Stomach (tissue), 9 donors: ENCODE measurements around the gene POMGNT2. TPM values are rescaled to one million over a fixed set of nuclear protein-coding genes. Genes with fewer than 3 reads are reported as not detected.

Source experiments
- DNase-seq, 2 donors: peaks; one replicate each; pipeline versions ENCODE4 v3.0.0 to v3.0.0-alpha.2; 2013 to 2019
- H3K27ac ChIP-seq, 5 donors: fragments of 200-600 bp in 4 of 5; sonication (generic) in 4 of 5; one replicate each; pipeline ENCODE4 v1.5.1; 2013 to 2019; ENCODE audit warnings: mild to moderate bottlenecking in 1 of 5, moderate library complexity in 1 of 5
- H3K27me3 ChIP-seq, 3 donors: fragments of 200-600 bp; sonication (generic); one replicate each; pipeline ENCODE4 v1.5.1; 2017 to 2019; ENCODE audit warnings: mixed run types in 1 of 3
- H3K36me3 ChIP-seq, 4 donors: fragments of 200-600 bp; sonication (generic); 1 replicate in 3 of 4; 2 replicates in 1 of 4; pipeline ENCODE4 v1.5.1; 2016 to 2019
- H3K4me1 ChIP-seq, 4 donors: fragments of 200-600 bp; sonication (generic); one replicate each; pipeline ENCODE4 v1.5.1; 2016 to 2019
- H3K4me3 ChIP-seq, 4 donors: fragments of 200-600 bp; sonication (generic) in 3 of 4; one replicate each; pipeline ENCODE4 v1.5.1; 2016 to 2019; ENCODE audit warnings: mild to moderate bottlenecking in 1 of 4
- H3K9me3 ChIP-seq, 4 donors: fragments of 200-600 bp; sonication (generic); one replicate each; pipeline ENCODE4 v1.5.1; 2016 to 2019
- EP300 ChIP-seq: sonication (generic); formaldehyde crosslinking; IDR thresholded peaks from one replicate; pipeline ENCODE4 v1.6.1; 2017; ENCODE audit warnings: antibody characterized with exemption
- POLR2A ChIP-seq, 4 donors: fragments of 450-650 bp; IDR thresholded peaks; one replicate each; pipeline ENCODE4 v1.6.1; 2016; ENCODE audit warnings: antibody characterized with exemption in 4 of 4, control low read depth in 2 of 4, mild to moderate bottlenecking in 1 of 4, moderate library complexity in 1 of 4
- POLR2AphosphoS5 ChIP-seq, 3 donors: sonication (generic); formaldehyde crosslinking; IDR thresholded peaks; one replicate each; pipeline ENCODE4 v1.6.1; 2016; ENCODE audit warnings: antibody characterized with exemption in 3 of 3
- WGBS, 5 donors: extraction: QIAGEN DNeasy Blood & Tissue Kit in 3 of 5; methylation state at CpG; one replicate each; pipeline versions ENCODE4 v1.1.5 to v1.1.7; 2013 to 2018; 5-methylcytosine and 5-hydroxymethylcytosine counted together
- intact Hi-C: fragments of 100-400 bp; cut with DNase I; formaldehyde crosslinking; loops from one replicate; pipeline ENCODE4 v1.15.1; 2023; ENCODE audit warnings: low total_unique reads
- polyA plus RNA-seq, 3 donors: library from polyadenylated mRNA; stranded (reverse); fragments of 200-250 nt; gene quantifications; one replicate each; pipeline ENCODE4 v1.2.3, GENCODE V29; 2013
- total RNA-seq, 5 donors: library from RNA; depleted of rRNA; stranded (reverse); fragments of >200 nt; gene quantifications; one replicate each; pipeline versions ENCODE4 v1.1.0 to v1.2.3, GENCODE V29; 2014 to 2016
- TF ChIP-seq, protein P1 (sequence below), 7 experiments: fragments of 450-650 bp in 4 of 7; fragments of 200-600 bp in 3 of 7; sonication (generic) in 3 of 7; IDR thresholded peaks; one replicate each; pipeline ENCODE4 v1.5.1; 2016 to 2019; ENCODE audit warnings: antibody characterized with exemption in 7 of 7, control low read depth in 2 of 7, mild to moderate bottlenecking in 1 of 7
- donor health status: healthy with polysubstance abuse.
- donor health status: Bipolar disorder and iron deficiency.
- donor health status: healthy.

Gene POMGNT2
- total and polyA plus RNA-seq, 8 donors, result 5.3 to 48.1 (median 8.7) TPM

DNA sequence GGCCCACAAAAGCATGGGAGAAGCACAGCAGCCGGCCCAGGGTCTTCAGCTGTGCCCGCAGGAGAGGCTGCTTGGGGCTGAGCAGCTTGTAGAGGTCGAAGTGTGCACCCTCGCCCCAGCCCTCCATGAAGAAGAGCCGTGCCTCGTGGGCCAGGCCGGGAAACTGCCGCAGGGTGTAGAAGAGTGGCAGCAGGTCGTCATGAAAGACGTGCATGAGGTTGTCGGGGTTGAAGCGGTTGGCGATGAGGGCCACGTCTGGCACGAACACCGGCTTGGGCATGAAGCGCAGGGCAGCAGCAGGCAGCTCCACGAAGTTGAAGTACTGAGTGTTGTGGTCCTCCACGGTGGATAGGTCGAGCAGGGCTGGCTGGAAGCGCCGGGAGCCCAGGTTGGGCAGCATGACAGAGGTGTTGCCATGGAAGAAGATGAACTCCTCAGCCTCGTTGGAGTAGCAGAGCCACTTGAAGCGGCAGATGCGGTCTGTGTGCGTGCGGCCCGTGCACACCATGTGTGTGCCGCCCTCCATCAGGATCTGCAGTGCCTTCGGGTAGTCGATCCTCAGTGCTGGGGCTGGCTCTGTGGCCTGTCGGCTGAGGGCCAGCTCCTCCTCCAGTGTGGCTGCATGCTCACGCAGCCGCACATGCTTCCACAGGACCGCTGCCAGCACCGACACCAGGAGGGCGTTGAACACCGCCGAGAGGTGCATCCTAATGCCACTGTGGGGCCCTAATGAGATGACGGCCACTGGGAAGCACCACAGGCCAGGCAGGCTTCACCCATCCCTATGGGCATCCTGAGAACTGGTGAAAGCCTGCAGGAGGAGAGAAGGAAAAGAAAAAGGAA is 24.9 kb downstream of the POMGNT2 start:
- 92 to 98% (median 97%) methylated on average over 31 to 40 of the region's 40 CpGs for WGBS, 5 donors
- Histone ChIP-seq H3K4me1 (peaks cover 0 to under 1% (median 0%) of the 10 kb centered on the region in 4 donors), H3K36me3 (peaks cover 18 to 46% (median 29%) of the 10 kb centered on the region in 4 donors), H3K9me3 (no peaks in the 10 kb centered on the region), H3K4me3 (no peak overlapping the region), H3K27ac (no peak overlapping the region), H3K27me3 (no peaks in the 10 kb centered on the region)
- intact Hi-C loops, result no loop called here
- no peak for TF ChIP-seq POLR2A (IDR thresholded peaks at IDR 0.05)
- no peak for TF ChIP-seq POLR2AphosphoS5 (IDR thresholded peaks at IDR 0.05)
- TF ChIP-seq, protein P1, sequence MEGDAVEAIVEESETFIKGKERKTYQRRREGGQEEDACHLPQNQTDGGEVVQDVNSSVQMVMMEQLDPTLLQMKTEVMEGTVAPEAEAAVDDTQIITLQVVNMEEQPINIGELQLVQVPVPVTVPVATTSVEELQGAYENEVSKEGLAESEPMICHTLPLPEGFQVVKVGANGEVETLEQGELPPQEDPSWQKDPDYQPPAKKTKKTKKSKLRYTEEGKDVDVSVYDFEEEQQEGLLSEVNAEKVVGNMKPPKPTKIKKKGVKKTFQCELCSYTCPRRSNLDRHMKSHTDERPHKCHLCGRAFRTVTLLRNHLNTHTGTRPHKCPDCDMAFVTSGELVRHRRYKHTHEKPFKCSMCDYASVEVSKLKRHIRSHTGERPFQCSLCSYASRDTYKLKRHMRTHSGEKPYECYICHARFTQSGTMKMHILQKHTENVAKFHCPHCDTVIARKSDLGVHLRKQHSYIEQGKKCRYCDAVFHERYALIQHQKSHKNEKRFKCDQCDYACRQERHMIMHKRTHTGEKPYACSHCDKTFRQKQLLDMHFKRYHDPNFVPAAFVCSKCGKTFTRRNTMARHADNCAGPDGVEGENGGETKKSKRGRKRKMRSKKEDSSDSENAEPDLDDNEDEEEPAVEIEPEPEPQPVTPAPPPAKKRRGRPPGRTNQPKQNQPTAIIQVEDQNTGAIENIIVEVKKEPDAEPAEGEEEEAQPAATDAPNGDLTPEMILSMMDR (IDR thresholded peaks at IDR 0.05), result no peak
- TF ChIP-seq EP300, result no peak
- no peak for DNase-seq

DNA sequence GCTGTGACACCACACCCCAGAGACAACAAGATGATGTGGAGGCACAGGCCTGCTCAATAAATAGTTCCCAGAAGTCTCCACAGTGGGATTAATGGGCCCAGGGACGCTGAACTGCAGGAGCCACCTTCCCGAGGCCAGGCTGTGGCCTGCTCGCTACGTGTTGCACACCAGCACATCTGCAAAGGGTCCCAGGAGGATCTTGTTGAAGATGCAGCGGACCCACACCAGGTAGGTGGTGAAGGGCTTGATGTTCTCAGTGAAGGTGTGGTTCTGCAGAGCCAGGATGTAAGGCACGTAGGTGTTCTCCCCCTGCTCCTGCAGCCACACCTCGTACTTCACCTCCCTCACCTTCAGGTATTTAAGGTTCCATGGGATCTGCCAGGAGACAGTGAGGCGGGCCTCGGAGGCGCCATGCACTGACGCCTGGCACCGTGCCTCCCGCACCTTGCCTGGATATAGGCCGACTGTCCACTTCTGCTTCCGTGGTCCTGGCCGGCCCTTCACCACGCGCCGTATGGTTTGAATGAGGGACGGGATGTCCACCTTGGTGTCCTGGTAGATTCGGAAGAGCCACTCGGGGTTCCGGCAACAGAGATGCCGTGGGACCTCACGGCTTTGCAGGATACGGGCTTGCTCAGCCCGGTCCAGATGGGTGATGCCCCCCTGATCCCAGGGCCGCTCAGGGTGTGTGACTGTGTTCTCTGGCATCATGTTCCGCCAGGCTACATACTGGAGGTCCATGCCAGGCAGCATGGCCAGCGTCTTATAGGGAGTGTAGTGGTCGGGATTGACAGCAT is 26.1 kb downstream of the POMGNT2 start:
- Histone ChIP-seq H3K27ac (no peak overlapping the region), H3K4me3 (no peak overlapping the region), H3K36me3 (peaks cover 18 to 46% (median 29%) of the 10 kb centered on the region in 4 donors), H3K27me3 (no peaks in the 10 kb centered on the region), H3K9me3 (no peaks in the 10 kb centered on the region), H3K4me1 (peaks cover 0 to 3% (median 0%) of the 10 kb centered on the region in 4 donors)
- TF ChIP-seq, protein P1 (IDR thresholded peaks at IDR 0.05), result no peak
- no peak for TF ChIP-seq POLR2A (IDR thresholded peaks at IDR 0.05)
- TF ChIP-seq POLR2AphosphoS5 (IDR thresholded peaks at IDR 0.05), result no peak
- TF ChIP-seq EP300, result no peak
- DNase-seq, result no peak
- WGBS, 5 donors, result 92 to 96% (median 95%) methylated on average over 26 to 31 of the region's 31 CpGs
- intact Hi-C loops, result no loop called here

DNA sequence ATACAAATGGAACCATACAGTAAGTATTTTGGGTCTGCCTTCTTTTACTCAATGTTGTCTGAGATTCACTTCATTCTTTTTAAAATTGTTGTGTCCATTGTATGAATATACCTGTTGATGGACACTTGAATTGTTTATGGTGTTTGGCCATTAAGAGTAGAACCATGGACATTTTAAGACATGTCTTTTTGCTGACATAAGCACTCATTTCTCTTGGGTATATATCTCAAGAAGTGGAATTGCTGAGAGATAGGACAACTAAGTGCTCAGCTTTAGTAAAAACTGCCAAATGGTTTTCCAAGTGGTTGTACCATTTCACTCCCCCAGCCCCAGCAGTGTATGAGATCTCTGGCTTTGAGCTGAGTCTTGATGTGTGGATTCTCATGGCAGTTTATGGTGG is 28.2 kb downstream of the POMGNT2 start:
- Histone ChIP-seq H3K4me1 (peaks cover 0 to 3% (median 0%) of the 10 kb centered on the region in 4 donors), H3K36me3 (peaks cover 18 to 45% (median 28%) of the 10 kb centered on the region in 4 donors), H3K9me3 (no peaks in the 10 kb centered on the region), H3K27me3 (no peaks in the 10 kb centered on the region), H3K27ac (no peak overlapping the region), H3K4me3 (no peak overlapping the region)
- intact Hi-C loops, result no loop called here
- no peak for TF ChIP-seq EP300
- no peak for TF ChIP-seq POLR2AphosphoS5 (IDR thresholded peaks at IDR 0.05)
- TF ChIP-seq, protein P1 (IDR thresholded peaks at IDR 0.05), result no peak
- no peak for TF ChIP-seq POLR2A (IDR thresholded peaks at IDR 0.05)
- DNase-seq, result no peak

DNA sequence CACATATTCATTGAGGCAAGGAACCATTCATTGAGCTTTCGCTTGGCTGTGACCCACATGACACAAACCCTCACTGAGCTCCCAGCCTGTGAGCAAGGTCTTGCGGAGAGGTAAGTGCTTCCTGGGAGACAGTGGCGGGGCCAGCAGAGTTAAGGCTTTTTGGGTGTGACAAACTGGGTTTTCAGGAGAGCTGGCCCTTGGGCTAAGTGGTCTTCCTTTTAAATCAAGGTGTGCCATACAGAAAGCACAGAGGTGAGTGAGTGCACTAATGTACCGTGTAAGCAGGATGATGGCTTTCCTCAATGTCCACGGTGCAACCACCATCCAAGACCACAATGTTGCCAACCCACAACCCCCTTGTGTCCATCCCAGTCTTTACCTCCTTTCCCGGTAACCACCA is 28.6 kb downstream of the POMGNT2 start:
- intact Hi-C loops, result no loop called here
- Histone ChIP-seq H3K36me3 (peaks cover 18 to 40% (median 26%) of the 10 kb centered on the region in 4 donors), H3K4me1 (peaks cover 0 to 3% (median 0%) of the 10 kb centered on the region in 4 donors), H3K27me3 (no peaks in the 10 kb centered on the region), H3K4me3 (no peak overlapping the region), H3K27ac (no peak overlapping the region), H3K9me3 (no peaks in the 10 kb centered on the region)
- 85 to 99% (median 97%) methylated on average over 6 of the region's 6 CpGs for whole genome bisulfite sequencing, 5 donors
- no peak for DNase-seq
- TF ChIP-seq POLR2A (IDR thresholded peaks at IDR 0.05) (no peak), EP300 (no peak), POLR2AphosphoS5 (IDR thresholded peaks at IDR 0.05) (no peak)
- TF ChIP-seq, protein P1 (IDR thresholded peaks at IDR 0.05), result no peak
